ENCODE measurements around the gene ANKS3. TPM values are rescaled to one million over a fixed set of nuclear protein-coding genes. Genes with fewer than 3 reads are reported as not detected.

The ANKS3 gene
- total and polyA plus RNA-seq, 2 experiments from 2014 or later = 22.5 to 24.9 TPM

DNA sequence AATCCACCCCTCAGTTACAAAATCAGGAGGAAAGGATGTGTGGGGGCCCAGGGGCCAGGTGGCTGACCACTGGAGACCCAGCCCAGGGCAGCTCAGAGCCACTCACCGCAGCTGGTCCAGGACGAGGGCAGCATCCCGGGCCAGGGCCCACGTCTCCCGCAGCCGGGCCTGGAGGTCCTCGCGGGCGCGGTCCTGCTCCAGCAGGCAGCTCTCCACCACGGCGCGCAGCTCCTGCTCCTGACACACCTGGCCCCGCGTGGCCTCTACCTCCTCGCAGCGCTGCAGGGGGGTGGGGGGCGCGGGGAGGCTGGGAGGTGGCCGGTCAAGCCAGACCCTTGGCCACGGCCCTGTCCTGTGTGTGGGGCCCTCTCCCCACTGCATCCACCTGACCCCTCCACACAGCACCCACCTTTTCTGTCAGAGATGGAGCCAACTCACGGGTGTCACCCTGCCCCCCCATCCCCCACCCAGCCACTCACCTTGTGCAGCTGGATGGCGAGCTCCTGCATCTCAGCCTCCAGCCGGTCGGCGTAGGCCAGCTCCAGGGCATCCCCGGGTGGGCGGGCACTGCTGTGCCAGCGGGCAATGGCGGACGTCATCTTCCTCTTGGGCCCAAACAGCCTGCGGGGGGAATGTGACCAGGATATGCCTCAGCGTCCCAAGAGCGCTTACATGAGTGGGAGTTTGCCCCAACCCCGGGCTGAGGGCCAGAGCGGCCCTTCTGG is 35.6 kb downstream of the ANKS3 start:
- H3K27ac Mint-ChIP-seq = no peak overlapping the region
- peaks cover 44% of the 10 kb centered on the region for H3K36me3 Mint-ChIP-seq (ENCODE audit: low read depth)
- peaks cover 9% of the 10 kb centered on the region for H3K27me3 Mint-ChIP-seq (ENCODE audit: insufficient read depth, low read depth, poor library complexity)
- no peaks in the 10 kb centered on the region; the same call in 1 of the 2 replicates for H4K20me1 ChIP-seq (replicated peaks; ENCODE audit: insufficient read depth)
- H3K9me3 Mint-ChIP-seq = no peaks in the 10 kb centered on the region; the same call in 2 of the 3 replicates
- H3K4me2 ChIP-seq = no peak overlapping the region
- no peak for DNase-seq (ENCODE audit: low spot score)
- no peaks in the 10 kb centered on the region for H3K4me1 ChIP-seq (ENCODE audit: insufficient read depth)
- H3F3A ChIP-seq (replicated peaks; ENCODE audit: low read depth) = peaks cover 5% of the 10 kb centered on the region; the same call in 1 of the 2 replicates
- no peaks in the 10 kb centered on the region for H3K9me2 ChIP-seq (ENCODE audit: insufficient read depth)
- H3K4me3 Mint-ChIP-seq = no peak overlapping the region
- H3K79me2 ChIP-seq (replicated peaks; ENCODE audit: insufficient read depth) = no peaks in the 10 kb centered on the region
- no peaks in the 10 kb centered on the region for H3K27me3 ChIP-seq (ENCODE audit: insufficient read depth)
- no peak overlapping the region for H3K27ac ChIP-seq (ENCODE audit: low read depth)
- no peak for TF ChIP-seq EZH2phosphoT487 (IDR thresholded peaks at IDR 0.05; ENCODE audit: unreplicated experiment)
- TF ChIP-seq EZH2 (IDR thresholded peaks at IDR 0.05; ENCODE audit: low read depth, unreplicated experiment) = no peak
- TF ChIP-seq, protein P1, sequence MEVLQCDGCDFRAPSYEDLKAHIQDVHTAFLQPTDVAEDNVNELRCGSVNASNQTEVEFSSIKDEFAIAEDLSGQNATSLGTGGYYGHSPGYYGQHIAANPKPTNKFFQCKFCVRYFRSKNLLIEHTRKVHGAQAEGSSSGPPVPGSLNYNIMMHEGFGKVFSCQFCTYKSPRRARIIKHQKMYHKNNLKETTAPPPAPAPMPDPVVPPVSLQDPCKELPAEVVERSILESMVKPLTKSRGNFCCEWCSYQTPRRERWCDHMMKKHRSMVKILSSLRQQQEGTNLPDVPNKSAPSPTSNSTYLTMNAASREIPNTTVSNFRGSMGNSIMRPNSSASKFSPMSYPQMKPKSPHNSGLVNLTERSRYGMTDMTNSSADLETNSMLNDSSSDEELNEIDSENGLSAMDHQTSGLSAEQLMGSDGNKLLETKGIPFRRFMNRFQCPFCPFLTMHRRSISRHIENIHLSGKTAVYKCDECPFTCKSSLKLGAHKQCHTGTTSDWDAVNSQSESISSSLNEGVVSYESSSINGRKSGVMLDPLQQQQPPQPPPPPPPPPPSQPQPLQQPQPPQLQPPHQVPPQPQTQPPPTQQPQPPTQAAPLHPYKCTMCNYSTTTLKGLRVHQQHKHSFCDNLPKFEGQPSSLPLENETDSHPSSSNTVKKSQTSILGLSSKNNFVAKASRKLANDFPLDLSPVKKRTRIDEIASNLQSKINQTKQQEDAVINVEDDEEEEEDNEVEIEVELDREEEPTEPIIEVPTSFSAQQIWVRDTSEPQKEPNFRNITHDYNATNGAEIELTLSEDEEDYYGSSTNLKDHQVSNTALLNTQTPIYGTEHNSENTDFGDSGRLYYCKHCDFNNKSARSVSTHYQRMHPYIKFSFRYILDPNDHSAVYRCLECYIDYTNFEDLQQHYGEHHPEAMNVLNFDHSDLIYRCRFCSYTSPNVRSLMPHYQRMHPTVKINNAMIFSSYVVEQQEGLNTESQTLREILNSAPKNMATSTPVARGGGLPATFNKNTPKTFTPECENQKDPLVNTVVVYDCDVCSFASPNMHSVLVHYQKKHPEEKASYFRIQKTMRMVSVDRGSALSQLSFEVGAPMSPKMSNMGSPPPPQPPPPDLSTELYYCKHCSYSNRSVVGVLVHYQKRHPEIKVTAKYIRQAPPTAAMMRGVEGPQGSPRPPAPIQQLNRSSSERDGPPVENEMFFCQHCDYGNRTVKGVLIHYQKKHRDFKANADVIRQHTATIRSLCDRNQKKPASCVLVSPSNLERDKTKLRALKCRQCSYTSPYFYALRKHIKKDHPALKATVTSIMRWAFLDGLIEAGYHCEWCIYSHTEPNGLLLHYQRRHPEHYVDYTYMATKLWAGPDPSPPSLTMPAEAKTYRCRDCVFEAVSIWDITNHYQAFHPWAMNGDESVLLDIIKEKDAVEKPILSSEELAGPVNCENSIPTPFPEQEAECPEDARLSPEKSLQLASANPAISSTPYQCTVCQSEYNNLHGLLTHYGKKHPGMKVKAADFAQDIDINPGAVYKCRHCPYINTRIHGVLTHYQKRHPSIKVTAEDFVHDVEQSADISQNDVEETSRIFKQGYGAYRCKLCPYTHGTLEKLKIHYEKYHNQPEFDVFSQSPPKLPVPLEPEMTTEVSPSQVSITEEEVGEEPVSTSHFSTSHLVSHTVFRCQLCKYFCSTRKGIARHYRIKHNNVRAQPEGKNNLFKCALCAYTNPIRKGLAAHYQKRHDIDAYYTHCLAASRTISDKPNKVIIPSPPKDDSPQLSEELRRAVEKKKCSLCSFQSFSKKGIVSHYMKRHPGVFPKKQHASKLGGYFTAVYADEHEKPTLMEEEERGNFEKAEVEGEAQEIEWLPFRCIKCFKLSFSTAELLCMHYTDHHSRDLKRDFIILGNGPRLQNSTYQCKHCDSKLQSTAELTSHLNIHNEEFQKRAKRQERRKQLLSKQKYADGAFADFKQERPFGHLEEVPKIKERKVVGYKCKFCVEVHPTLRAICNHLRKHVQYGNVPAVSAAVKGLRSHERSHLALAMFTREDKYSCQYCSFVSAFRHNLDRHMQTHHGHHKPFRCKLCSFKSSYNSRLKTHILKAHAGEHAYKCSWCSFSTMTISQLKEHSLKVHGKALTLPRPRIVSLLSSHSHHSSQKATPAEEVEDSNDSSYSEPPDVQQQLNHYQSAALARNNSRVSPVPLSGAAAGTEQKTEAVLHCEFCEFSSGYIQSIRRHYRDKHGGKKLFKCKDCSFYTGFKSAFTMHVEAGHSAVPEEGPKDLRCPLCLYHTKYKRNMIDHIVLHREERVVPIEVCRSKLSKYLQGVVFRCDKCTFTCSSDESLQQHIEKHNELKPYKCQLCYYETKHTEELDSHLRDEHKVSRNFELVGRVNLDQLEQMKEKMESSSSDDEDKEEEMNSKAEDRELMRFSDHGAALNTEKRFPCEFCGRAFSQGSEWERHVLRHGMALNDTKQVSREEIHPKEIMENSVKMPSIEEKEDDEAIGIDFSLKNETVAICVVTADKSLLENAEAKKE (CRISPR knock-in tag; IDR thresholded peaks at IDR 0.05) = no peak
- TF ChIP-seq CREB1 (CRISPR knock-in tag; IDR thresholded peaks at IDR 0.05; ENCODE audit: low read depth) = no peak
- no peak for TF ChIP-seq JUNB (IDR thresholded peaks at IDR 0.05; ENCODE audit: unreplicated experiment)
- no peak for TF ChIP-seq NANOG (IDR thresholded peaks at IDR 0.05; ENCODE audit: borderline replicate concordance)
- TF ChIP-seq POLR2AphosphoS5 (IDR thresholded peaks at IDR 0.05; ENCODE audit: low read depth) = no peak
- no peak for TF ChIP-seq ZNF331 (CRISPR knock-in tag; IDR thresholded peaks at IDR 0.05; ENCODE audit: low read depth)
- TF ChIP-seq, protein P2, sequence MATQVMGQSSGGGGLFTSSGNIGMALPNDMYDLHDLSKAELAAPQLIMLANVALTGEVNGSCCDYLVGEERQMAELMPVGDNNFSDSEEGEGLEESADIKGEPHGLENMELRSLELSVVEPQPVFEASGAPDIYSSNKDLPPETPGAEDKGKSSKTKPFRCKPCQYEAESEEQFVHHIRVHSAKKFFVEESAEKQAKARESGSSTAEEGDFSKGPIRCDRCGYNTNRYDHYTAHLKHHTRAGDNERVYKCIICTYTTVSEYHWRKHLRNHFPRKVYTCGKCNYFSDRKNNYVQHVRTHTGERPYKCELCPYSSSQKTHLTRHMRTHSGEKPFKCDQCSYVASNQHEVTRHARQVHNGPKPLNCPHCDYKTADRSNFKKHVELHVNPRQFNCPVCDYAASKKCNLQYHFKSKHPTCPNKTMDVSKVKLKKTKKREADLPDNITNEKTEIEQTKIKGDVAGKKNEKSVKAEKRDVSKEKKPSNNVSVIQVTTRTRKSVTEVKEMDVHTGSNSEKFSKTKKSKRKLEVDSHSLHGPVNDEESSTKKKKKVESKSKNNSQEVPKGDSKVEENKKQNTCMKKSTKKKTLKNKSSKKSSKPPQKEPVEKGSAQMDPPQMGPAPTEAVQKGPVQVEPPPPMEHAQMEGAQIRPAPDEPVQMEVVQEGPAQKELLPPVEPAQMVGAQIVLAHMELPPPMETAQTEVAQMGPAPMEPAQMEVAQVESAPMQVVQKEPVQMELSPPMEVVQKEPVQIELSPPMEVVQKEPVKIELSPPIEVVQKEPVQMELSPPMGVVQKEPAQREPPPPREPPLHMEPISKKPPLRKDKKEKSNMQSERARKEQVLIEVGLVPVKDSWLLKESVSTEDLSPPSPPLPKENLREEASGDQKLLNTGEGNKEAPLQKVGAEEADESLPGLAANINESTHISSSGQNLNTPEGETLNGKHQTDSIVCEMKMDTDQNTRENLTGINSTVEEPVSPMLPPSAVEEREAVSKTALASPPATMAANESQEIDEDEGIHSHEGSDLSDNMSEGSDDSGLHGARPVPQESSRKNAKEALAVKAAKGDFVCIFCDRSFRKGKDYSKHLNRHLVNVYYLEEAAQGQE (IDR thresholded peaks at IDR 0.05; ENCODE audit: unreplicated experiment) = no peak
- TF ChIP-seq STAT1 (IDR thresholded peaks at IDR 0.05; ENCODE audit: unreplicated experiment) = no peak
- no peak for TF ChIP-seq ZNF114 (CRISPR knock-in tag; IDR thresholded peaks at IDR 0.05)
- TF ChIP-seq, protein P3, sequence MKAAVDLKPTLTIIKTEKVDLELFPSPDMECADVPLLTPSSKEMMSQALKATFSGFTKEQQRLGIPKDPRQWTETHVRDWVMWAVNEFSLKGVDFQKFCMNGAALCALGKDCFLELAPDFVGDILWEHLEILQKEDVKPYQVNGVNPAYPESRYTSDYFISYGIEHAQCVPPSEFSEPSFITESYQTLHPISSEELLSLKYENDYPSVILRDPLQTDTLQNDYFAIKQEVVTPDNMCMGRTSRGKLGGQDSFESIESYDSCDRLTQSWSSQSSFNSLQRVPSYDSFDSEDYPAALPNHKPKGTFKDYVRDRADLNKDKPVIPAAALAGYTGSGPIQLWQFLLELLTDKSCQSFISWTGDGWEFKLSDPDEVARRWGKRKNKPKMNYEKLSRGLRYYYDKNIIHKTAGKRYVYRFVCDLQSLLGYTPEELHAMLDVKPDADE (IDR thresholded peaks at IDR 0.05) = no peak
- TF ChIP-seq, protein P4, sequence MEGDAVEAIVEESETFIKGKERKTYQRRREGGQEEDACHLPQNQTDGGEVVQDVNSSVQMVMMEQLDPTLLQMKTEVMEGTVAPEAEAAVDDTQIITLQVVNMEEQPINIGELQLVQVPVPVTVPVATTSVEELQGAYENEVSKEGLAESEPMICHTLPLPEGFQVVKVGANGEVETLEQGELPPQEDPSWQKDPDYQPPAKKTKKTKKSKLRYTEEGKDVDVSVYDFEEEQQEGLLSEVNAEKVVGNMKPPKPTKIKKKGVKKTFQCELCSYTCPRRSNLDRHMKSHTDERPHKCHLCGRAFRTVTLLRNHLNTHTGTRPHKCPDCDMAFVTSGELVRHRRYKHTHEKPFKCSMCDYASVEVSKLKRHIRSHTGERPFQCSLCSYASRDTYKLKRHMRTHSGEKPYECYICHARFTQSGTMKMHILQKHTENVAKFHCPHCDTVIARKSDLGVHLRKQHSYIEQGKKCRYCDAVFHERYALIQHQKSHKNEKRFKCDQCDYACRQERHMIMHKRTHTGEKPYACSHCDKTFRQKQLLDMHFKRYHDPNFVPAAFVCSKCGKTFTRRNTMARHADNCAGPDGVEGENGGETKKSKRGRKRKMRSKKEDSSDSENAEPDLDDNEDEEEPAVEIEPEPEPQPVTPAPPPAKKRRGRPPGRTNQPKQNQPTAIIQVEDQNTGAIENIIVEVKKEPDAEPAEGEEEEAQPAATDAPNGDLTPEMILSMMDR (conservative IDR thresholded peaks at IDR 0.05; ENCODE audit: low read depth in 2 of 2) = no peak
- H3K4me1 Mint-ChIP-seq = peaks cover 6% of the 10 kb centered on the region; the same call in 1 of the 3 replicates
- H3K36me3 ChIP-seq (ENCODE audit: insufficient read depth) = peaks cover 9% of the 10 kb centered on the region; the same call in 1 of the 2 replicates
- no peak for ATAC-seq
- H3K4me3 ChIP-seq = no peak overlapping the region
- H2AFZ ChIP-seq = no peak overlapping the region
